Mucosa of descending colon (tissue), 3 donors: ENCODE results near the gene SERTAD3. TPM values are rescaled to one million over a fixed set of nuclear protein-coding genes. Genes with fewer than 3 reads are reported as not detected.
"Not testable (repeated sequence)": the region's sequence is repeated elsewhere in the genome, so short reads cannot be mapped to it uniquely, and the experiment has no call there.

Experiments used
- ATAC-seq: fragments of 200-7000 bp; cut with Tn5 transposase; one replicate; pipeline ENCODE4 v1.9.1; 2020; ENCODE audit warnings: mild to moderate bottlenecking, moderate library complexity
- DNase-seq, 3 donors: peaks; one replicate each; pipeline ENCODE4 v3.0.0-alpha.2; 2020
- H3K36me3 ChIP-seq: fragments of 200-600 bp; one replicate; pipeline ENCODE4 v1.8.0; 2021; ENCODE audit warnings: low read depth, mild to moderate bottlenecking
- H3K4me1 ChIP-seq: fragments of 200-600 bp; one replicate; pipeline ENCODE4 v1.8.0; 2021; ENCODE audit warnings: low read depth, mild to moderate bottlenecking
- H3K4me3 ChIP-seq: fragments of 200-600 bp; one replicate; pipeline ENCODE4 v1.8.0; 2021; ENCODE audit warnings: mild to moderate bottlenecking
- H3K9me3 ChIP-seq: fragments of 200-600 bp; one replicate; pipeline ENCODE4 v1.8.0; 2021; ENCODE audit warnings: mild to moderate bottlenecking
- intact Hi-C, 2 donors: fragments of 100-400 bp; cut with DNase I in 1 of 2; cut with micrococcal nuclease in 1 of 2; formaldehyde crosslinking; loops; one replicate each; pipeline versions ENCODE4 v1.11.0 to v1.11.1; 2022; cut with DNase I, micrococcal nuclease
- total RNA-seq, 3 donors: library from RNA; stranded (reverse); fragmentation: NEBNext Ultra II Directional in 2 of 3; extraction: Animal tissue kit (Norgen Biotek cat#: 25700) in 2 of 3; gene quantifications; one replicate each; pipeline versions ENCODE4 v1.2.1 to v1.2.4, GENCODE V29; 2021 to 2023
- TF ChIP-seq, protein P1 (sequence below): fragments of 200-600 bp; IDR thresholded peaks from one replicate; pipeline ENCODE4 v1.8.0; 2022; ENCODE audit warnings: antibody characterized with exemption, mild to moderate bottlenecking
- donor health status: DM: no; HTN: no; CAD: no; lungs with moderate emphysema.
- donor health status: DM: no; HTN: no; CAD: no.
- donor health status: DM: no; HTN: yes; CAD: no.

Gene SERTAD3
- total RNA-seq, 3 donors from 2014 or later = 39.3 to 55.4 (median 46.2) TPM

DNA sequence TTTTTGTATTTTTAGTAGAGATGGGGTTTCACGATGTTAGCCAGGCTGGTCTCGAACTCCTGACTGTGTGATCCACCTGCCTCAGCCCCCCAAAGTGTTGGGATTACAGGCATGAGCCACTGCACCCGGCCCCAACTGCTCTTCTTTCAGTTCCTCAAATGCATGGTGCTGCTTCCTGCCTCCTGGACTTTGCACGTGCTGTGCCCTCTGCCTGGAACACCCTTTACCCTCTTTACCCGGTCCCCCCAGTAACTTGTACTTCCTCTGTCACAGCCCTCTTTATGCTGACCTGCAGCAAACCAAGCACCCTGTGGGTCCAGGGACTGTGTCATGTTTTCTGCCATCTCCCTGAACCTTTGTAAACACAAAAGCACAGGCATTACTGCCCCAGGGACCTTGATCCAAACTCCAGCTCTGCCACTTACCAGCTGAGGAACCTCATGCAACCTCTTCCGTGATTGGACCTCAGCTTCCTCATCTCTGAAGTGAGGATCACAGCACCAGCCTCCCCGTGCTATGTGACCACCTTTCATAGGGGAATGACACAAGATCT is 17.6 kb upstream of the SERTAD3 start:
- H3K4me3 ChIP-seq = no peak overlapping the region
- DNase-seq (peak in 2 of 3 donors; percentile 52 to 56), ATAC-seq (no peak)
- no peaks in the 10 kb centered on the region for H3K9me3 ChIP-seq
- TF ChIP-seq, protein P1, sequence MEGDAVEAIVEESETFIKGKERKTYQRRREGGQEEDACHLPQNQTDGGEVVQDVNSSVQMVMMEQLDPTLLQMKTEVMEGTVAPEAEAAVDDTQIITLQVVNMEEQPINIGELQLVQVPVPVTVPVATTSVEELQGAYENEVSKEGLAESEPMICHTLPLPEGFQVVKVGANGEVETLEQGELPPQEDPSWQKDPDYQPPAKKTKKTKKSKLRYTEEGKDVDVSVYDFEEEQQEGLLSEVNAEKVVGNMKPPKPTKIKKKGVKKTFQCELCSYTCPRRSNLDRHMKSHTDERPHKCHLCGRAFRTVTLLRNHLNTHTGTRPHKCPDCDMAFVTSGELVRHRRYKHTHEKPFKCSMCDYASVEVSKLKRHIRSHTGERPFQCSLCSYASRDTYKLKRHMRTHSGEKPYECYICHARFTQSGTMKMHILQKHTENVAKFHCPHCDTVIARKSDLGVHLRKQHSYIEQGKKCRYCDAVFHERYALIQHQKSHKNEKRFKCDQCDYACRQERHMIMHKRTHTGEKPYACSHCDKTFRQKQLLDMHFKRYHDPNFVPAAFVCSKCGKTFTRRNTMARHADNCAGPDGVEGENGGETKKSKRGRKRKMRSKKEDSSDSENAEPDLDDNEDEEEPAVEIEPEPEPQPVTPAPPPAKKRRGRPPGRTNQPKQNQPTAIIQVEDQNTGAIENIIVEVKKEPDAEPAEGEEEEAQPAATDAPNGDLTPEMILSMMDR = no peak
- peaks cover 23% of the 10 kb centered on the region for H3K4me1 ChIP-seq
- peaks cover 4% of the 10 kb centered on the region for H3K36me3 ChIP-seq
- intact Hi-C loops = no loop called here

DNA sequence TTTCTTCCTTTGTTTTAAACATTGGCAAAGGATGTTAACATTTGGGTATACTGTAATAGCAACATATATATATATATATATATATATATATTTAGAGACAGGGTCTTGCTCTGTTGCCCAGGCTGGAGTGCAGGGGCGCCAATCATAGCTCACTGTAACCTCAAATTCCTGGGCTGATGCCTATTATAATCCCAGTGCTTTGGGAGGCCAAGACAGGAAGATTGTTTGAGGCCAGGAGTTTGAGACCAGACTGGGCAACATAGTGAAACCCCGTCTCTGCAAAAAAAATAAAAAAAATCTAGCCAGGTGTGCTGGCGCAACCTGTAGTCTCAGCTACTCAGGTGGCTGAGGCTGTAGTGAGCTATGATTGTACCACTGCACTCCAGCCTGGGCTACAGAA is 16.1 kb upstream of the SERTAD3 start:
- Histone ChIP-seq H3K4me1 (peaks cover 10% of the 10 kb centered on the region), H3K36me3 (no peaks in the 10 kb centered on the region), H3K9me3 (no peaks in the 10 kb centered on the region), H3K4me3 (no peak overlapping the region)
- no peak for ATAC-seq
- TF ChIP-seq, protein P1 = no peak
- no peak for DNase-seq
- intact Hi-C loops = no loop called here

GRCh38 chr19:40458597-40458974 is 14.5 kb upstream of the SERTAD3 start:
- peaks cover 3% of the 10 kb centered on the region for H3K4me1 ChIP-seq
- DNase-seq = no peak
- H3K36me3 ChIP-seq = no peaks in the 10 kb centered on the region
- no peak for ATAC-seq
- intact Hi-C loops = no loop called here
- TF ChIP-seq, protein P1 = no peak
- H3K4me3 ChIP-seq = no peak overlapping the region
- no peaks in the 10 kb centered on the region for H3K9me3 ChIP-seq

GRCh38 chr19:40457953-40458596 is 13.9 kb upstream of the SERTAD3 start:
- Histone ChIP-seq H3K36me3 (no peaks in the 10 kb centered on the region), H3K4me1 (peaks cover 3% of the 10 kb centered on the region), H3K9me3 (no peaks in the 10 kb centered on the region), H3K4me3 (no peak overlapping the region)
- TF ChIP-seq, protein P1 = no peak
- intact Hi-C loops = no loop called here
- ATAC-seq = no peak
- no peak for DNase-seq

DNA sequence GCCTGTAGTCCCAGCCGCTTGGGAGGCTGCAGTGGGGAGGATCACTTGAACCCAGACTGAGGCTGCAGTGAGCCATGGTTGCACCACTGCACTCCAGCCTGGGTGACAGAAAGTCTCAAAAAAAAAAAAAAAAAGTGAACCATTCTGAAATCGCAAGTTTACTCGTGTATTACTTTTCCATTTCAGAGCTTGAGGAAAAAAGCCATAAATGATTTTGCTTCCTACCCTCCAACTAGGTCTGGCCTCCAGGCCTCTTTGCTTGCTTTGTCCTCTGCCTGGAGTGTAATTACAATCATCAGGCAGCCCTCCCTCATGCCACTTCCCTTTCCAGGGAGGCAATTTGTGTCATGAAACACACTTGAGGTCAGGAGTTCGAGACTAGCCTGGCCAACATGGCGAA is 12.9 kb upstream of the SERTAD3 start:
- TF ChIP-seq, protein P1 = no peak
- ATAC-seq = no peak
- peaks cover 3% of the 10 kb centered on the region for H3K4me1 ChIP-seq
- intact Hi-C loops = no loop called here
- no peaks in the 10 kb centered on the region for H3K36me3 ChIP-seq
- DNase-seq = no peak
- no peaks in the 10 kb centered on the region for H3K9me3 ChIP-seq
- H3K4me3 ChIP-seq = no peak overlapping the region

- ATAC-seq, H3K36me3 ChIP-seq, intact Hi-C loops, DNase-seq, H3K4me3 ChIP-seq, H3K4me1 ChIP-seq, H3K9me3 ChIP-seq: not testable (repeated sequence)
These were observed 9.8 kb upstream of the SERTAD3 start for GRCh38 chr19:40453943-40454342.
